DND-41 (cell line): ENCODE measurements around the gene GALNT18.

ENCODE experiments used
- ATAC-seq: fragments of 200-7000 bp; cut with Tn5 transposase; 3 replicates; pipeline ENCODE4 v1.9.1; 2021; ENCODE audit warnings: low read depth; ENCODE audit not compliant: insufficient read depth
- DNase-seq: peaks from one replicate; pipeline ENCODE4 v3.0.0-alpha.2; 2020
- H2AFZ ChIP-seq: 2 replicates; pipeline ENCODE4 v1.6.0; 2012; ENCODE audit warnings: low read depth, low read length
- H3K27ac ChIP-seq: 2 replicates; pipeline ENCODE4 v1.5.1; 2012; ENCODE audit warnings: low read length, inconsistent platforms
- H3K27me3 ChIP-seq: fragments of 200-600 bp; sonication (generic); 2 replicates; pipeline ENCODE4 v1.6.0; 2012; ENCODE audit warnings: low read length, mild to moderate bottlenecking, inconsistent platforms; ENCODE audit not compliant: insufficient read depth, poor library complexity
- H3K36me3 ChIP-seq: 2 replicates; pipeline ENCODE4 v1.5.1; 2012; ENCODE audit warnings: low read length, inconsistent platforms; ENCODE audit not compliant: insufficient read depth
- H3K4me1 ChIP-seq: 2 replicates; pipeline ENCODE4 v1.5.1; 2012; ENCODE audit warnings: mild to moderate bottlenecking, low read length; ENCODE audit not compliant: insufficient read depth
- H3K4me2 ChIP-seq: 2 replicates; pipeline ENCODE4 v1.6.0; 2012; ENCODE audit warnings: mild to moderate bottlenecking, moderate library complexity, low read length, inconsistent platforms; ENCODE audit not compliant: insufficient read depth
- H3K4me3 ChIP-seq, 2 experiments: fragments of 200-600 bp in 1 of 2; shearing (Covaris generic) in 1 of 2; 2 replicates each; pipeline ENCODE4 v1.5.1; 2012 to 2016; ENCODE audit warnings: inconsistent platforms in 2 of 2, low read length in 2 of 2, mild to moderate bottlenecking in 2 of 2, low read depth in 1 of 2, moderate library complexity in 1 of 2
- H3K79me2 ChIP-seq: 2 replicates; pipeline ENCODE4 v1.6.0; 2012; ENCODE audit warnings: low read length, inconsistent platforms; ENCODE audit not compliant: insufficient read depth
- H3K9ac ChIP-seq: 2 replicates; pipeline ENCODE4 v1.6.0; 2012; ENCODE audit warnings: low read depth, mild to moderate bottlenecking, inconsistent platforms, low read length, moderate library complexity
- H3K9me3 ChIP-seq: 2 replicates; pipeline ENCODE4 v1.5.1; 2012; ENCODE audit warnings: low read length, moderate library complexity, mild to moderate bottlenecking, inconsistent platforms; ENCODE audit not compliant: insufficient read depth, severe bottlenecking
- H4K20me1 ChIP-seq: 2 replicates; pipeline ENCODE4 v1.6.0; 2012; ENCODE audit warnings: low read length; ENCODE audit not compliant: insufficient read depth
- CTCF ChIP-seq: IDR thresholded peaks from 2 replicates; pipeline ENCODE4 v1.5.1; 2012; ENCODE audit warnings: borderline replicate concordance, low read length, moderate library complexity, mild to moderate bottlenecking; ENCODE audit not compliant: poor library complexity, severe bottlenecking; ENCODE audit errors: extremely low read depth
- EZH2 ChIP-seq: IDR thresholded peaks from 3 replicates; pipeline ENCODE4 v1.6.1; 2012; ENCODE audit warnings: borderline replicate concordance, low read depth, mild to moderate bottlenecking, moderate library complexity, low read length, inconsistent platforms; ENCODE audit not compliant: severe bottlenecking

Gene GALNT18

GRCh38 chr11:11635443-11635842, 13.6 kb upstream of the GALNT18 start:
- H2AFZ ChIP-seq, result no peak overlapping the region
- peaks cover 13% of the 10 kb centered on the region for H3K27me3 ChIP-seq
- no peak for DNase-seq
- TF ChIP-seq CTCF, result no peak
- TF ChIP-seq EZH2, result no peak
- no peak overlapping the region for H3K9ac ChIP-seq
- no peaks in the 10 kb centered on the region for H3K79me2 ChIP-seq
- H3K4me1 ChIP-seq, result no peaks in the 10 kb centered on the region
- H3K4me2 ChIP-seq, result no peak overlapping the region
- no peak overlapping the region for H3K27ac ChIP-seq
- no peak for ATAC-seq
- H3K9me3 ChIP-seq, result no peaks in the 10 kb centered on the region
- no peaks in the 10 kb centered on the region for H4K20me1 ChIP-seq
- H3K36me3 ChIP-seq, result no peaks in the 10 kb centered on the region
- no peak overlapping the region for H3K4me3 ChIP-seq

- Histone ChIP-seq H3K4me2 (no peak overlapping the region), H2AFZ (no peak overlapping the region), H3K9ac (no peak overlapping the region), H3K79me2 (no peaks in the 10 kb centered on the region), H3K36me3 (no peaks in the 10 kb centered on the region), H4K20me1 (no peaks in the 10 kb centered on the region), H3K4me1 (no peaks in the 10 kb centered on the region), H3K27me3 (peaks cover 21% of the 10 kb centered on the region), H3K4me3 (no peak overlapping the region), H3K27ac (no peak overlapping the region), H3K9me3 (no peaks in the 10 kb centered on the region)
- ATAC-seq (no peak), DNase-seq (no peak)
- TF ChIP-seq CTCF, result no peak
- TF ChIP-seq EZH2, result no peak
Observed at GRCh38 chr11:11629368-11629767, 7.6 kb upstream of the GALNT18 start.

GRCh38 chr11:11628651-11629050, 6.8 kb upstream of the GALNT18 start:
- no peaks in the 10 kb centered on the region for H3K36me3 ChIP-seq
- no peaks in the 10 kb centered on the region for H3K4me1 ChIP-seq
- TF ChIP-seq EZH2 (no peak), CTCF (no peak)
- peaks cover 21% of the 10 kb centered on the region for H3K27me3 ChIP-seq
- H3K4me3 ChIP-seq, result no peak overlapping the region
- ATAC-seq, result no peak
- no peak overlapping the region for H3K27ac ChIP-seq
- H3K79me2 ChIP-seq, result no peaks in the 10 kb centered on the region
- DNase-seq, result no peak
- no peak overlapping the region for H2AFZ ChIP-seq
- no peak overlapping the region for H3K4me2 ChIP-seq
- H3K9me3 ChIP-seq, result no peaks in the 10 kb centered on the region
- no peaks in the 10 kb centered on the region for H4K20me1 ChIP-seq
- no peak overlapping the region for H3K9ac ChIP-seq

DNA sequence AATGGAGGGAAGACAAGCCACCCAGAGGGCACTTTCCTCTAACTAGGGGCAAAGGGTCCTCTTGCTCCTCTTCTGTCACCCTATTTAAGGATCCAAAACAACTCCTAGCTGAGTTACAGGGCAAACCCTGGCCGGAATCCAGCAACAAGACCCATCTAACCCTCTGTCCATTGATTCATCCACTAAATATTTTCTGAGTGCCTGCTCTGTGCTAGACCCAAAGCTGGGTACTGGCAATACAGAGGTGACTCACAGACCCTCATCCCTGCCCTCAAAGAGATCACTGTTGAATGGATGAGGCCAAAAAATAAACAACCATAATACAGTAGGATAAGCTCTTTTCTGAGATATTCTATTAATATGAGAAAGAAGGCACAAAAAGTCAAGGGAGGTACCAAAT, 4.3 kb upstream of the GALNT18 start:
- Histone ChIP-seq H3K27ac (no peak overlapping the region), H2AFZ (no peak overlapping the region), H3K27me3 (peaks cover 8% of the 10 kb centered on the region), H3K4me2 (no peak overlapping the region), H3K9me3 (no peaks in the 10 kb centered on the region), H3K4me3 (no peak overlapping the region), H3K4me1 (no peaks in the 10 kb centered on the region), H3K36me3 (no peaks in the 10 kb centered on the region), H3K79me2 (no peaks in the 10 kb centered on the region), H4K20me1 (no peaks in the 10 kb centered on the region), H3K9ac (no peak overlapping the region)
- TF ChIP-seq CTCF (no peak), EZH2 (no peak)
- ATAC-seq (no peak), DNase-seq (no peak)
